CD4-positive, alpha-beta T cell (primary cell): ENCODE measurements around the gene SLFN12L. TPM values are rescaled to one million over a fixed set of nuclear protein-coding genes. Genes with fewer than 3 reads are reported as not detected.

Source experiments
- ATAC-seq: fragments of 200-7000 bp; cut with Tn5 transposase; one replicate; pipeline ENCODE4 v1.10.0; 2022; ENCODE audit warnings: mild to moderate bottlenecking; ENCODE audit not compliant: poor library complexity
- CTCF ChIA-PET: fragments of 350-600 bp; sonication (Branson Sonifier 250); formaldehyde crosslinking; loops from one replicate; lab custom pipeline; 2021; ENCODE audit warnings: antibody characterized with exemption, inconsistent platforms; lab: Charles Lee
- POLR2A ChIA-PET: fragments of 350-600 bp; sonication (Branson Sonifier 250); formaldehyde crosslinking; loops from one replicate; lab custom pipeline; 2021; ENCODE audit warnings: antibody characterized with exemption, inconsistent platforms; lab: Charles Lee
- DNase-seq, 14 experiments: peaks; one replicate each; pipeline ENCODE4 v3.0.0-alpha.2; 2013 to 2020; ENCODE audit warnings: mixed read lengths in 2 of 14
- H3K27ac ChIP-seq, 2 donors: one replicate each; pipeline versions ENCODE4 v1.5.1 to v1.7.0; 2013; ENCODE audit warnings: low read length in 2 of 2, low read depth in 1 of 2, mild to moderate bottlenecking in 1 of 2
- H3K27me3 ChIP-seq, 2 experiments: 1 replicate in 1 of 2; 2 replicates in 1 of 2; pipeline versions ENCODE4 v1.6.1 to v1.7.0; 2013; ENCODE audit warnings: low read length in 2 of 2, control low read depth in 1 of 2, mild to moderate bottlenecking in 1 of 2, moderate library complexity in 1 of 2; ENCODE audit not compliant: insufficient read depth in 2 of 2, control insufficient read depth in 1 of 2
- H3K36me3 ChIP-seq: one replicate; pipeline ENCODE4 v1.6.1; 2013; ENCODE audit warnings: low read length, control low read depth; ENCODE audit not compliant: insufficient read depth
- H3K4me1 ChIP-seq: one replicate; pipeline ENCODE4 v1.6.1; 2013; ENCODE audit warnings: low read length, control low read depth; ENCODE audit not compliant: insufficient read depth
- H3K4me3 ChIP-seq: one replicate; pipeline ENCODE4 v1.5.1; 2013; ENCODE audit warnings: mild to moderate bottlenecking, low read length, moderate library complexity
- H3K9me3 ChIP-seq, 2 experiments: 1 replicate in 1 of 2; 2 replicates in 1 of 2; pipeline versions ENCODE4 v1.6.1 to v1.7.0; 2013; ENCODE audit warnings: low read length in 2 of 2, mild to moderate bottlenecking in 2 of 2, control low read depth in 1 of 2, moderate library complexity in 1 of 2; ENCODE audit not compliant: control insufficient read depth in 1 of 2, insufficient read depth in 1 of 2
- H3K27ac Mint-ChIP-seq: one replicate; pipeline ENCODE4 v1.8.0; 2020; ENCODE audit warnings: mixed read lengths
- H3K27me3 Mint-ChIP-seq: one replicate; pipeline ENCODE4 v1.8.0; 2021; ENCODE audit warnings: mixed read lengths
- H3K36me3 Mint-ChIP-seq: one replicate; pipeline ENCODE4 v1.8.0; 2021; ENCODE audit warnings: low read depth, mixed read lengths
- H3K4me1 Mint-ChIP-seq: one replicate; pipeline ENCODE4 v1.8.0; 2021; ENCODE audit warnings: low read depth, mixed read lengths
- H3K4me3 Mint-ChIP-seq: one replicate; pipeline ENCODE4 v1.8.0; 2020; ENCODE audit warnings: mild to moderate bottlenecking, mixed read lengths
- H3K9me3 Mint-ChIP-seq: one replicate; pipeline ENCODE4 v1.8.0; 2020; ENCODE audit warnings: mixed read lengths
- intact Hi-C, 2 experiments: fragments of 100-400 bp; cut with DNase I in 1 of 2; cut with micrococcal nuclease in 1 of 2; formaldehyde crosslinking; loops; one replicate each; pipeline versions ENCODE4 v1.15.1 to v1.9.0; 2023 to 2025; cut with DNase I, micrococcal nuclease
- total RNA-seq, 174 experiments: library from RNA in 2 of 174; stranded (reverse) in 2 of 174; gene quantifications; one replicate each; pipeline ENCODE4 v1.2.3 and lab custom pipeline; 2021 to 2026
- TF ChIP-seq, protein P1 (sequence below): fragments of 200-600 bp; IDR thresholded peaks from one replicate; pipeline ENCODE4 v1.8.0; 2022; ENCODE audit warnings: antibody characterized with exemption, mild to moderate bottlenecking

SLFN12L gene
- total RNA-seq, 2 experiments from 2014 or later = 23.4 to 24.3 TPM

DNA sequence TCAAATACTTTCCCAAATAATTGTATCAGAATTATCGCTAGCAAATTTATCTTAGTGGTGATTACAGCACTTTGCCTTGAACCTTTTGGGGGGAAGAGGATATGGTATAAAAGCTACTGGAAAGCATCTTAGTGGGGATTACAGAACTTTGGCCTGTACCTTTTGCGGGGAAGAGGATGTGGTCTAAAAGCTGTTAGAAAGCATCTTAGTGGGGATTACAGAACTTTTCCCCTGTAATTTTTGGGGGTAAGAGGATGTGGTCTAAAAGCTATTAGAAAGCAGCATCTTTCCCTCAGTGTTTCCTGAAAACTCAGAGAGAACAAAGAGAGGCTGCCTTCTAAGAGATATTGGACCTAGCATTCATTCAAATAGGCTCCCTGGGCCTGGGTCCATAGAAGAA is 109.2 kb downstream of the SLFN12L start:
- TF ChIP-seq, protein P1, sequence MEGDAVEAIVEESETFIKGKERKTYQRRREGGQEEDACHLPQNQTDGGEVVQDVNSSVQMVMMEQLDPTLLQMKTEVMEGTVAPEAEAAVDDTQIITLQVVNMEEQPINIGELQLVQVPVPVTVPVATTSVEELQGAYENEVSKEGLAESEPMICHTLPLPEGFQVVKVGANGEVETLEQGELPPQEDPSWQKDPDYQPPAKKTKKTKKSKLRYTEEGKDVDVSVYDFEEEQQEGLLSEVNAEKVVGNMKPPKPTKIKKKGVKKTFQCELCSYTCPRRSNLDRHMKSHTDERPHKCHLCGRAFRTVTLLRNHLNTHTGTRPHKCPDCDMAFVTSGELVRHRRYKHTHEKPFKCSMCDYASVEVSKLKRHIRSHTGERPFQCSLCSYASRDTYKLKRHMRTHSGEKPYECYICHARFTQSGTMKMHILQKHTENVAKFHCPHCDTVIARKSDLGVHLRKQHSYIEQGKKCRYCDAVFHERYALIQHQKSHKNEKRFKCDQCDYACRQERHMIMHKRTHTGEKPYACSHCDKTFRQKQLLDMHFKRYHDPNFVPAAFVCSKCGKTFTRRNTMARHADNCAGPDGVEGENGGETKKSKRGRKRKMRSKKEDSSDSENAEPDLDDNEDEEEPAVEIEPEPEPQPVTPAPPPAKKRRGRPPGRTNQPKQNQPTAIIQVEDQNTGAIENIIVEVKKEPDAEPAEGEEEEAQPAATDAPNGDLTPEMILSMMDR = no peak
- Mint-ChIP-seq H3K27ac (no peak overlapping the region), H3K9me3 (no peaks in the 10 kb centered on the region), H3K36me3 (peaks cover 6% of the 10 kb centered on the region), H3K4me1 (peaks cover 49% of the 10 kb centered on the region), H3K4me3 (peak overlapping the region; percentile 52), H3K27me3 (no peaks in the 10 kb centered on the region)
- Histone ChIP-seq H3K27ac (no peak overlapping the region), H3K9me3 (no peaks in the 10 kb centered on the region), H3K27me3 (no peaks in the 10 kb centered on the region), H3K36me3 (no peaks in the 10 kb centered on the region), H3K4me1 (peaks cover 29% of the 10 kb centered on the region), H3K4me3 (no peak overlapping the region)
- intact Hi-C loops = no loop called here
- POLR2A ChIA-PET = interaction anchor here (1.0 to 1.4 kb wide), 2 partner anchors 59 to 150 kb away, joined by 3 to 4 read pairs; partner anchors contain the start of gene PEX12
- peak in 1 of 14 experiments; percentile 47 for DNase-seq
- ATAC-seq = no peak
- CTCF ChIA-PET = no interaction called here

GRCh38 chr17:35423761-35424160 is 113.7 kb downstream of the SLFN12L start:
- peaks cover 6% of the 10 kb centered on the region for H3K4me1 ChIP-seq
- no peak overlapping the region for H3K4me3 Mint-ChIP-seq
- H3K9me3 ChIP-seq = no peaks in the 10 kb centered on the region
- H3K9me3 Mint-ChIP-seq = no peaks in the 10 kb centered on the region
- CTCF ChIA-PET = interaction anchor here (1.4 kb wide), 1 partner anchor 110 kb away, joined by 3 read pairs; no protein-coding TSS in a partner anchor
- H3K27me3 ChIP-seq = no peaks in the 10 kb centered on the region
- H3K36me3 Mint-ChIP-seq = peaks cover 12% of the 10 kb centered on the region
- POLR2A ChIA-PET = no interaction called here
- no peak for ATAC-seq
- H3K27ac ChIP-seq = no peak overlapping the region
- peaks cover 17% of the 10 kb centered on the region for H3K4me1 Mint-ChIP-seq
- no peak overlapping the region for H3K27ac Mint-ChIP-seq
- H3K36me3 ChIP-seq = peaks cover under 1% of the 10 kb centered on the region
- no peak for DNase-seq
- no peak overlapping the region for H3K4me3 ChIP-seq
- intact Hi-C loops = no loop called here
- H3K27me3 Mint-ChIP-seq = no peaks in the 10 kb centered on the region
- TF ChIP-seq, protein P1 = no peak

Other genes with a start within 250 kb of the SLFN12L start
- 10 to 100 TPM; 16.5 to 18.5 TPM for gene SLFN11, start 164.1 kb downstream of the SLFN12L start, total RNA-seq
- 1 to 10 TPM; 1.3 to 2.4 TPM for gene SLFN12, start 105.2 kb downstream of the SLFN12L start, total RNA-seq
- 1 to 10 TPM; 9.5 to 9.7 TPM for gene SLFN13, start 88.9 kb downstream of the SLFN12L start, total RNA-seq
- not detected for gene SLFN14, start 23.1 kb upstream of the SLFN12L start, total RNA-seq
- gene PEX12, start 40.9 kb upstream of the SLFN12L start, total RNA-seq = 1 to 10 TPM; 3.0 to 3.2 TPM
- gene AP2B1, start 49.6 kb upstream of the SLFN12L start, total RNA-seq = 10 to 100 TPM; 67.0 to 69.2 TPM
- under 1 TPM; 0.22 to 0.47 TPM for gene RASL10B, start 194.0 kb upstream of the SLFN12L start, total RNA-seq
- under 1 TPM; 0.19 to 0.22 TPM for gene GAS2L2, start 215.6 kb upstream of the SLFN12L start, total RNA-seq
- gene C17orf50, start 223.2 kb upstream of the SLFN12L start, total RNA-seq = not detected